ENCODE results near the gene FAM181A.

Gene FAM181A

DNA sequence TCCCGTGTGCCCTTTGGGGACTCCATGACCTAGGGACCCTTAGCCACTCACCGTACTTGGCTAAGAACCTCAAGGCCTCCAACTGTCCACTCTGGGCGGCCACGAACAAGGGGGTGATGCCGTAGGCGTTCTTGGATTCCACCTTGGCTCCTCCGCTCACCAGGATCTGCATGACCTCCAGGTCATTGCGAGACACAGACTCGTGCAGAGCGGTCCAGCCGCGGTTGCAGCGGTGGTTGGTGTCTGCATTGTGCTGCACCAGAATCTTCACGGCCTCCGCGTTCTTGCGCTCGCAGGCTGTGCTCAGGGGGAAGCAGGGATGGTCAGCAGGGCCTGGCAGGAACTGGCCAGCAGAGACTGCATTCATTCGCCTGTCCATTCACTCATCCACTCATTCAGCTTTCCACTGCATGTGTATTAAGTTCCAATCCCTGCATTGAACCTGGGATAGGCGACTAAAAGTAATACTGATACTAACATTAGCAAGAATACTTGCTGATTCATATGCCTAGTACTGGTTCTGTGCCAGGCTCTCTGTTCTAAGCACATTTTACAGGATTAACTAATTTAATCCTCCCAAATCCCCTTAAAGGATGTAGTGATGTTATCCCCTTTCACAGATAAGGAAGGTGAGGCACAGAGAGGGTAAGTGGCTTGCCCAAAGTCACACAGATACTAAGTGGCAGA, 23.9 kb downstream of the FAM181A start:
- DNase-seq (ENCODE audit: low read depth, low spot score) = no peak

DNA sequence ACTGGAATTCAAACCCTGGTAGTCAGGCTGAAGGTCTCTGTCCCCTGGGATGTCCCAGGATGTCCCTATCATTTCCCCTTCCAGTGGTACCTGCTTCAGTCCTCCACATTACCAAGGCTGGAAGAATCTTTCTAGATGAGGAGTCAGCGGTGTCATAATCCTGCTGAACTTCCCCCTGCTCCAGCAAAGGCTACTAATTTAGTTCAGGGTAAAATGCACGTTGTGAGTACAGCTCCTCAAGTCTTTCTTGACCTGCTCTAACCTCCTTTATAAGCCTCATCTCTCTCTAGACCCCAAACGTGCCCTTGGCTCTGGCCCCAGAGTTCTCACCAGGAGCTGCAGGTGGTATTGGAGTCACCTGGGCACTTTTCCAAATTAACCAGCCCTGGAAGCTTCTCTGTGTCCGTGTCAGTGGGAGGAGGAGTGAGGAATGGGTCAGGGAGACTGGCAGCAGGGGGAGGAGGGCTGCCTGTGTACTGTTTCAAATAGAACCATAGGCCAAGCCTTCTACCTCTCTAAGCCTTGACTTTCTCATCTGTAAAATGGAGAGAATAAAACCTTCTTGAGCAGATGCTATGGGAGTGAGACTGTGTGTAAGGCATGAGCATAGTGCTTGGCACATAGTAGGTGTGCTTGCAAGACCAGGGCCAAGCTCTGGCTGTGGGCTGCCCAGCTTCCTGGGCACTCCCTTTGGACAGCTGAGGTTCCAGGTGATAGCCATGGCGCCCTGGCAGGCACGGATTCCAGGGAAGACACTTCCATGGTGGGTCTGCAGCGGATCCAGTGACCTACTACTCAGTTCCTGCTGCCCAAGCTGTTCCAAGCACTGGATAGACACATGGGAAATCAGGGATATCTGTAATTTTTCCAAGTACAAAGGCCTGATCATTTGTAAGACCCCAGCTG, 24.7 kb downstream of the FAM181A start:
- DNase-seq (ENCODE audit: low read depth, low spot score) = peak; percentile 49

DNA sequence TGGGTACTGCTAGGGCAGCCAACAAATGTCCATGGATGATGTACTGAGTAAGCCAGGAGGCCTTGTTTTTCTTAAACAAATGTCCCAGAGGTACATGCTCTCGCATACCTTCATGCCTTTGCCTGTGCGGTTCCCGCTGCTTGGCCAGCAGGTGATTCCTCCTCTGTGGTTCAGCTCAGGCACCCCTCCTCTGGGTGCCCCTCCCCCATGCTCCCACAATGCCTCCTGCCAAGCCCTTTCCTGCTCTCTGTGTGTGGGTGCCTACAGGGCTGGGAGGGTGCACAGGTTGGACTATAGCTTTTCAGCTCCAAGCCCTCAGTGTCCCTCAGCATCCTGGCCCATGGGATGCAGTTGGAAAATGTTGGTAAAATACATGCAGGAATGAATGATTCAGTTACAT, 25.7 kb downstream of the FAM181A start:
- no peak for DNase-seq (ENCODE audit: low read depth, low spot score)

DNA sequence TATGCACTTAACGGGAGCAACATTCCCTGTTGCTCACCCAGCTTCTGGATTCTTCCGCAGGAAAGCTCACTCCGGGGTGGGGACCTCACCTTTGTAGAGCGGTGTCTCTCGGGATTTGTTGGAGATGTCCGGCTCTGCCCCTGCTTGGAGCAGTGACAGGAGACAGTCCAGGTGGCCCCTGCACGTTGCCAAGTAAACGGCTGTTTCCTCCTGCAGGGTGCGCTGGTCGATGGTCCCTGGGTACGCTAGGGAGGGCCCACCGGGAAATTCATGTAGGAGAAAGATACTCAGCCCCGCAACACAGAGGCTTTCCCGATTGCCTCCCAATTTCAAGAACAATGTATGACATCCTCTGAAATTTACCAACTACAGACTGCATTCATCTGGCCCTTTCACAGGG, 26.1 kb downstream of the FAM181A start:
- no peak for DNase-seq (ENCODE audit: low read depth, low spot score)

GRCh38 chr14:93953739-93954515, 26.8 kb downstream of the FAM181A start:
- no peak for DNase-seq (ENCODE audit: low read depth, low spot score)

DNA sequence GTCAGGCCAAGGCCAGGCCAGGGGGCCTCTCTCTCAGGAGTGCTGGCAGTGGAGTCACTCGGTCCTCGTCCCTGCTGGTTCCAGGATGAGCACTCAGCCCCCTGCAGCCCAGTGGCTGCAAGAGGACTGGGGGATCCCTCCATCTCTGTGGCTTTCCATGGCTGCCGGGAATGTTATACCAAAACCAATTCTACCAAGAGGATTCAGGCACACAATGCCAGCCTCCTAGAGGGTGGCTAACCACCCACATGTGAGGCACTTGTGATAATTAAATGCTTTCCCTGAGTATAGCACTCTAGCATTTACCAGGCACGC, 27.3 kb downstream of the FAM181A start:
- no peak for DNase-seq (ENCODE audit: low read depth, low spot score)

GRCh38 chr14:93954900-93955849, 28.0 kb downstream of the FAM181A start:
- DNase-seq (ENCODE audit: low read depth, low spot score) = no peak

- DNase-seq (ENCODE audit: low read depth, low spot score) = no peak
Measured at GRCh38 chr14:93955850-93956481, 28.8 kb downstream of the FAM181A start.

- DNase-seq (ENCODE audit: low read depth, low spot score) = no peak
Measured at GRCh38 chr14:93956514-93957332, 29.6 kb downstream of the FAM181A start.

DNA sequence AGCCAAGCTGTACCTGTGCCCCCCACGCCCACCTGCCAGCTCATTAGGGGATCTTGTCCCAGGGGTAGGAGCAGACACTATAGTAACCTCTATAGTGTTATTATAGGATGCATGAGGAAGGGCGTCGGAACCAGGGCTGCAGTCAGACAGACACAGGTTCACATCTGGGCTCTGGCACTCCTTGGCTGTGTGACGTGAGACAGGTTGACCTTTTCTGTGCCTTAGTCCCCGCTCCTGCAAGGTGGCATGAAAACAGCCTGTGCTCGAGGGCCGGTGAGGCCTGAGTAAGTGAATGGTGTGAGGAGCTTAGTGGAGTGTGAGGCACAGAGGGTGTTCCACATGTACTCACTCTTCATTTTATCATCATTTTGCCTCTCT, 30.2 kb downstream of the FAM181A start:
- DNase-seq (ENCODE audit: low read depth, low spot score) = no peak

GRCh38 chr14:93957751-93958566, 30.8 kb downstream of the FAM181A start:
- no peak for DNase-seq (ENCODE audit: low read depth, low spot score)

GRCh38 chr14:93958567-93959238, 31.6 kb downstream of the FAM181A start:
- DNase-seq (ENCODE audit: low read depth, low spot score) = no peak

DNA sequence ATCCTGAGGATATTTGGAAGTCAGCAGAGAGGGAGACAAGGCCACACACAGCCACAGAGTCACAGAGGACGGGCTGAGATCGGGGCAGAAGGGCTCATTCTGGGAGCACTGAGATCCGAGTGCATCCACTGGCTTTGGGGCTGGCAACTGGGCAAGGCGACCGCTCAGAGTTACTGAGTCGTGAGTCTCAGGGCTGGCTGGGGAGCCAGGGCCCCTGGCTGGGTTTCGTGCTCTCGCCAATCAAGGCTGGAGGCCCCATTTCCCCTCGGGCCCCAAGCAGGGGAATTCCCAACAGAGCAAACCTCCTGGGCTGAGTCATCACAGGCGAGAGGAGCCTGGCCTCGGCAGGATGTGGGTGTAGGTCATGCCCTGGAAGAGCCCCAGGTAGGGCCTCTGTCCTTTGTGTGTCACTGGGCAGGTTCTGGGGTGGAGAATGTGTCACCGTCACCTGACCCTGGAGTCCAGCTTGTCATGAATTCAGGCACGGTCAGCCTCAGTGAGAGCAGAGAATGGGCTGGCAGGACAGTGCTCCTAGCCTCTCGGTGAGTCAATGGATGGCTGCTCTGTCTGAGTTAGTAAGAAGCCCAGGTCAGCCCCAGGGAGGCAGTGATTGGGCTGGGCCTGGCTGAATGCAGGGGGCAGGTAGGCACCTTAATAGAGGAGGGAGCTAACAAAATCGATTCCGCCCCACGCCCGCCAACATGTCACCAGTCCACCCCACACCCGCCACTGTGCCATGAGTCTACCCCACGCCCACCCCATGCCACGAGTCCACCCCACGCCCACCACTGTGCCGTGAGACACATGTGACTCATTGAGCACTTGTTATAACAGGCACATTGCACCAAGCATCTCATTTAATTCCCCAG, 32.3 kb downstream of the FAM181A start:
- no peak for DNase-seq (ENCODE audit: low read depth, low spot score)

- no peak for DNase-seq (ENCODE audit: low read depth, low spot score)
Measured at GRCh38 chr14:93960108-93960475, 32.9 kb downstream of the FAM181A start.

- no peak for DNase-seq (ENCODE audit: low read depth, low spot score)
Measured at GRCh38 chr14:93960774-93961438, 33.8 kb downstream of the FAM181A start.

DNA sequence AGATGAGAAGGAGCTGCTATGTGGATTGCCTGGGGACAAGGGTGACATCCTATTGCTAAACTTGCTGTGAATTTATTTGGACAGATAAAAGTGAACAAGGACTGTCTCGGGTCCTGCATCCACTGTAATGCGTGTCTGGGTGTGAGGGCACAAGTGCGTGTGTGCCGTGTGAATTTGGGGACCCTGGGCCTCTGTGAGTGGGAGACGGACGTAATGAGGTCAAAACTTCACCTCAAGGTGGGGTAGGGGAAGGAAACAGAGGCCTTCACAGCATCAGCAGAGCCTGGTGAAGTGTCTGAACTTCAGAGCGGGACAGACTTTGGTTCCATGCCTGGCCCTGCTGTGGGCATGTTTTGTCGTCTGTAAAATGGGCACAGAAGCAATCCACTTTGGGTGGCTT, 34.5 kb downstream of the FAM181A start:
- DNase-seq (ENCODE audit: low read depth, low spot score) = no peak
